ENCODE results near the gene TNS3. TPM values are rescaled to one million over a fixed set of nuclear protein-coding genes. Genes with fewer than 3 reads are reported as not detected.

Gene TNS3
- total and polyA plus RNA-seq, 9 of the 15 experiments (the other 6 are each of a cell fraction or from before 2014, with no cell fraction given), result 0.20 TPM; not detected in 8

GRCh38 chr7:47597379-47597778 is 15.5 kb upstream of the TNS3 start (continued):
- no peak for TF ChIP-seq SIN3A (IDR thresholded peaks at IDR 0.05; ENCODE audit: borderline replicate concordance in 2 of 2, control insufficient read depth in 1 of 2, low read depth in 2 of 2, low read length in 2 of 2)
- TF ChIP-seq CAMTA2 (CRISPR knock-in tag; conservative IDR thresholded peaks at IDR 0.05), result no peak
- TF ChIP-seq RBBP5 (IDR thresholded peaks at IDR 0.05; ENCODE audit: borderline replicate concordance, insufficient read depth, low read length, poor library complexity, severe bottlenecking), result no peak
- no peak for TF ChIP-seq ASH1L (IDR thresholded peaks at IDR 0.05; ENCODE audit: borderline replicate concordance, low read depth, partially characterized antibody)
- no peak for TF ChIP-seq PBX2 (CRISPR knock-in tag; IDR thresholded peaks at IDR 0.05; ENCODE audit: low read depth)
- no peak for TF ChIP-seq PBX2 (tag; conservative IDR thresholded peaks at IDR 0.05; ENCODE audit: low read depth)
- TF ChIP-seq RFX5 (IDR thresholded peaks at IDR 0.05; ENCODE audit: low read depth, low read length), result no peak
- no peak for TF ChIP-seq MITF (IDR thresholded peaks at IDR 0.05)
